B cell (primary cell): ENCODE results near the gene CCNT2. TPM values are rescaled to one million over a fixed set of nuclear protein-coding genes. Genes with fewer than 3 reads are reported as not detected.

Experiments used
- ATAC-seq: fragments of 200-7000 bp; cut with Tn5 transposase; one replicate; pipeline ENCODE4 v1.10.0; 2021; ENCODE audit warnings: low read depth, mild to moderate bottlenecking, moderate number of reproducible peaks, moderate library complexity
- CTCF ChIA-PET: fragments of 350-600 bp; sonication (Branson Sonifier 250); formaldehyde crosslinking; loops from one replicate; lab custom pipeline; 2021; ENCODE audit warnings: antibody characterized with exemption, inconsistent platforms; lab: Charles Lee
- POLR2A ChIA-PET: fragments of 350-600 bp; sonication (Branson Sonifier 250); formaldehyde crosslinking; loops from one replicate; lab custom pipeline; 2021; ENCODE audit warnings: antibody characterized with exemption; lab: Charles Lee
- DNase-seq: peaks from one replicate; pipeline ENCODE4 v3.0.0; 2013
- H2AFZ ChIP-seq: 2 replicates; pipeline ENCODE4 v1.6.1; 2012; ENCODE audit warnings: mild to moderate bottlenecking, low read depth, low read length; ENCODE audit not compliant: insufficient read depth, poor library complexity, severe bottlenecking
- H3K27ac ChIP-seq, 2 donors: 1 replicate in 1 of 2; 2 replicates in 1 of 2; pipeline ENCODE4 v1.5.1; 2012 to 2013; ENCODE audit warnings: low read length in 2 of 2, mild to moderate bottlenecking in 2 of 2, moderate library complexity in 1 of 2
- H3K27me3 ChIP-seq, 4 experiments: fragments of 200-600 bp in 1 of 4; sonication (generic) in 1 of 4; replicated peaks in 1 of 4; 1 replicate in 2 of 4; 2 replicates in 2 of 4; pipeline versions ENCODE4 v1.6.1 to v1.7.0; 2013 to 2016; ENCODE audit warnings: low read length in 3 of 4, mild to moderate bottlenecking in 2 of 4, mixed read lengths in 1 of 4, moderate library complexity in 1 of 4; ENCODE audit not compliant: insufficient read depth in 4 of 4, control insufficient read depth in 3 of 4; ENCODE audit errors: control extremely low read depth in 1 of 4
- H3K36me3 ChIP-seq, 2 experiments: replicated peaks in 1 of 2; 1 replicate in 1 of 2; 2 replicates in 1 of 2; pipeline versions ENCODE4 v1.6.1 to v1.7.1; 2013; ENCODE audit warnings: low read length in 1 of 2; ENCODE audit not compliant: insufficient read depth in 2 of 2, control insufficient read depth in 1 of 2; ENCODE audit errors: control extremely low read depth in 1 of 2, extremely low read depth in 1 of 2
- H3K4me1 ChIP-seq, 2 donors: fragments of 200-600 bp in 1 of 2; sonication (generic) in 1 of 2; 1 replicate in 1 of 2; 2 replicates in 1 of 2; pipeline versions ENCODE4 v1.5.1 to v1.6.1; 2013 to 2017; ENCODE audit warnings: low read length in 2 of 2; ENCODE audit not compliant: control insufficient read depth in 2 of 2, insufficient read depth in 2 of 2
- H3K4me2 ChIP-seq: replicated peaks from 2 replicates; pipeline ENCODE3; 2012; ENCODE audit warnings: mild to moderate bottlenecking, low read depth, low read length; ENCODE audit not compliant: poor library complexity, severe bottlenecking
- H3K4me3 ChIP-seq, 5 experiments: fragments of 200-600 bp in 1 of 5; sonication (generic) in 1 of 5; 1 replicate in 3 of 5; 2 replicates in 2 of 5; pipeline versions ENCODE4 v1.5.1 to v1.7.0; 2011 to 2016; ENCODE audit warnings: low read length in 4 of 5, mild to moderate bottlenecking in 4 of 5, low read depth in 2 of 5, control low read depth in 1 of 5, moderate library complexity in 1 of 5; ENCODE audit not compliant: insufficient read depth in 1 of 5; ENCODE audit errors: control extremely low read depth in 1 of 5, extremely low read depth in 1 of 5
- H3K79me2 ChIP-seq: fragments of 200-600 bp; sonication (generic); one replicate; pipeline ENCODE4 v1.6.0; 2016; ENCODE audit warnings: low read length; ENCODE audit not compliant: control insufficient read depth, insufficient read depth
- H3K9ac ChIP-seq: fragments of 200-600 bp; sonication (generic); 2 replicates; pipeline ENCODE4 v1.6.1; 2017; ENCODE audit warnings: mild to moderate bottlenecking, low read length, moderate library complexity
- H3K9me3 ChIP-seq, 3 donors: one replicate each; pipeline versions ENCODE4 v1.6.1 to v1.7.1; 2013; ENCODE audit warnings: low read length in 2 of 3; ENCODE audit not compliant: control insufficient read depth in 2 of 3, insufficient read depth in 1 of 3; ENCODE audit errors: control extremely low read depth in 1 of 3
- H4K20me1 ChIP-seq: 2 replicates; pipeline ENCODE4 v1.6.0; 2012; ENCODE audit warnings: mild to moderate bottlenecking, low read length; ENCODE audit not compliant: insufficient read depth, control insufficient read depth, poor library complexity, severe bottlenecking
- H3K27ac Mint-ChIP-seq: one replicate; pipeline ENCODE4 v1.8.0; 2021; ENCODE audit warnings: mixed read lengths
- H3K27me3 Mint-ChIP-seq: one replicate; pipeline ENCODE4 v1.8.0; 2021; ENCODE audit warnings: mixed read lengths
- H3K4me1 Mint-ChIP-seq: one replicate; pipeline ENCODE4 v1.8.0; 2021; ENCODE audit warnings: mixed read lengths
- H3K4me3 Mint-ChIP-seq: one replicate; pipeline ENCODE4 v1.8.0; 2021; ENCODE audit warnings: mixed read lengths
- H3K9me3 Mint-ChIP-seq: one replicate; pipeline ENCODE4 v1.8.0; 2022; ENCODE audit warnings: mixed read lengths; ENCODE audit not compliant: insufficient read depth
- EZH2 ChIP-seq: IDR thresholded peaks from 2 replicates; pipeline ENCODE4 v1.6.1; 2012; ENCODE audit warnings: borderline replicate concordance, low read depth, mild to moderate bottlenecking, moderate library complexity, low read length; ENCODE audit not compliant: insufficient read depth, poor library complexity, severe bottlenecking
- WGBS: methylation state at CpG from one replicate; pipeline ENCODE4 v1.1.5; 2013; ENCODE audit warnings: missing lambda C conversion rate; ENCODE audit not compliant: insufficient coverage; 5-methylcytosine and 5-hydroxymethylcytosine counted together
- intact Hi-C: fragments of 100-400 bp; cut with micrococcal nuclease; formaldehyde crosslinking; loops from one replicate; pipeline ENCODE4 v1.10.0; 2022
- polyA plus RNA-seq: library from polyadenylated mRNA; depleted of rRNA; stranded (reverse); fragments of >200 nt; gene quantifications from 2 replicates; pipeline ENCODE4 v1.2.3, GENCODE V29; 2012
- total RNA-seq, 2 donors: library from RNA; stranded (reverse); fragments of 120-200 nt in 1 of 2; gene quantifications; 1 replicate in 1 of 2; 2 replicates in 1 of 2; pipeline versions ENCODE4 v1.2.3 to v1.2.4, GENCODE V29; 2013 to 2022
- TF ChIP-seq, protein P1 (sequence below): fragments of 200-600 bp; IDR thresholded peaks from one replicate; pipeline ENCODE4 v1.8.0; 2022; ENCODE audit warnings: antibody characterized with exemption, mild to moderate bottlenecking

CCNT2 gene
- total and polyA plus RNA-seq, 2 donors (not counting 1 experiment from before 2014, with no cell fraction given) = 17.4 to 86.7 TPM

DNA sequence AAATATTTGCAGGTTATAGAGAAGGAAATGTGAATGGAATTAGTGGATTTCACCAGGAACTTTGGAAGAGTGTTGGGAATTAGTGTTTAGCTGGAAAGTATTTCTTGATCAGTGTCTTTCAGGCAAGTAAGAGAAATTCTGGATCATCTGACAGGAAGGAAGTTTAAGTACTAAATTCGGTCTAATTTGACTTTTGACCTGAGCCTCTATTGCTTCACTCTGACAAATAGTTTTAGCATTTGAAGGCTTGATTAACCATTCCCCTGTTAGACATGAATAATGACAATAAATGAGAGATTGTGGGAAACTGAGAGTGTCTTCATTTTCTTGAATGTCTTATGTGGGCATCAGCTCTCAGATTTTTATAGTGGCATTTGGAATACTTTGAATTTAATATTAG is 16.0 kb downstream of the CCNT2 start:
- DNase-seq (no peak), ATAC-seq (no peak)
- H3K27me3 Mint-ChIP-seq = no peaks in the 10 kb centered on the region
- no peaks in the 10 kb centered on the region for H3K9me3 ChIP-seq
- peak overlapping the region; percentile 36 for H3K4me2 ChIP-seq
- peak overlapping the region; percentile 25 for H3K9ac ChIP-seq
- H3K4me1 Mint-ChIP-seq = peaks cover 61% of the 10 kb centered on the region
- no peak overlapping the region for H3K4me3 ChIP-seq
- POLR2A ChIA-PET = no interaction called here
- peak overlapping the region in 1 of 2 donors; percentile 20 for H3K27ac ChIP-seq
- peaks cover 0 to 38% of the 10 kb centered on the region in 2 donors for H3K4me1 ChIP-seq
- no peaks in the 10 kb centered on the region for H3K9me3 Mint-ChIP-seq
- TF ChIP-seq, protein P1, sequence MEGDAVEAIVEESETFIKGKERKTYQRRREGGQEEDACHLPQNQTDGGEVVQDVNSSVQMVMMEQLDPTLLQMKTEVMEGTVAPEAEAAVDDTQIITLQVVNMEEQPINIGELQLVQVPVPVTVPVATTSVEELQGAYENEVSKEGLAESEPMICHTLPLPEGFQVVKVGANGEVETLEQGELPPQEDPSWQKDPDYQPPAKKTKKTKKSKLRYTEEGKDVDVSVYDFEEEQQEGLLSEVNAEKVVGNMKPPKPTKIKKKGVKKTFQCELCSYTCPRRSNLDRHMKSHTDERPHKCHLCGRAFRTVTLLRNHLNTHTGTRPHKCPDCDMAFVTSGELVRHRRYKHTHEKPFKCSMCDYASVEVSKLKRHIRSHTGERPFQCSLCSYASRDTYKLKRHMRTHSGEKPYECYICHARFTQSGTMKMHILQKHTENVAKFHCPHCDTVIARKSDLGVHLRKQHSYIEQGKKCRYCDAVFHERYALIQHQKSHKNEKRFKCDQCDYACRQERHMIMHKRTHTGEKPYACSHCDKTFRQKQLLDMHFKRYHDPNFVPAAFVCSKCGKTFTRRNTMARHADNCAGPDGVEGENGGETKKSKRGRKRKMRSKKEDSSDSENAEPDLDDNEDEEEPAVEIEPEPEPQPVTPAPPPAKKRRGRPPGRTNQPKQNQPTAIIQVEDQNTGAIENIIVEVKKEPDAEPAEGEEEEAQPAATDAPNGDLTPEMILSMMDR = no peak
- TF ChIP-seq EZH2 = no peak
- intact Hi-C loops = no loop called here
- H3K36me3 ChIP-seq = peaks cover 14 to 43% of the 10 kb centered on the region in 2 experiments
- peaks cover 99% of the 10 kb centered on the region for H3K79me2 ChIP-seq
- no CpG with 5 or more reads among the region's 1 CpG for WGBS
- H3K27me3 ChIP-seq = no peaks in the 10 kb centered on the region
- no peak overlapping the region for H2AFZ ChIP-seq
- CTCF ChIA-PET = interaction anchor here (0.6 kb wide), 1 partner anchor 273 kb away, joined by 3 read pairs; no protein-coding TSS in a partner anchor
- peaks cover 74% of the 10 kb centered on the region for H4K20me1 ChIP-seq
- H3K4me3 Mint-ChIP-seq = peak overlapping the region; percentile 11
- H3K27ac Mint-ChIP-seq = no peak overlapping the region

DNA sequence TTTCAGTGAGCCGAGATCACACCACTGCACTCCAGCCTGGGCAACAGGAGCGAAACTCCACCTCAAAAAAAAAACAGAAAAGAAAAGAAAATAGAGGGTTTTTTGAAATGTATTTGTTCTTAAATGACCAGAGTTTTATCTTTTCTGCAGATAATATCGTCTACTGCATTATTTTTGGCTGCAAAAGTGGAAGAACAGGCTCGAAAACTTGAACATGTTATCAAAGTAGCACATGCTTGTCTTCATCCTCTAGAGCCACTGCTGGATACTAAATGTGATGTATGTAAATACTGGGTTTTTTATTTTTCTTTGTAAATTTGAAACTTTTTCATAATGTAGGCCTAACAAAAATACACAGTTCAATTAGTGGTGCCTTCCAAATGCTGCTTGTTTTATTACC is 18.1 kb downstream of the CCNT2 start:
- peaks cover 18 to 51% of the 10 kb centered on the region in 2 experiments for H3K36me3 ChIP-seq
- POLR2A ChIA-PET = no interaction called here
- no peaks in the 10 kb centered on the region for H3K9me3 ChIP-seq
- peaks cover 43% of the 10 kb centered on the region for H3K4me1 Mint-ChIP-seq
- peaks cover 89% of the 10 kb centered on the region for H3K79me2 ChIP-seq
- H3K27me3 ChIP-seq = no peaks in the 10 kb centered on the region
- H3K27ac ChIP-seq = no peak overlapping the region
- peaks cover 0 to 31% of the 10 kb centered on the region in 2 donors for H3K4me1 ChIP-seq
- H3K4me3 ChIP-seq = no peak overlapping the region
- TF ChIP-seq, protein P1 = no peak
- TF ChIP-seq EZH2 = no peak
- CTCF ChIA-PET = no interaction called here
- H2AFZ ChIP-seq = no peak overlapping the region
- H3K27me3 Mint-ChIP-seq = no peaks in the 10 kb centered on the region
- no peaks in the 10 kb centered on the region for H3K9me3 Mint-ChIP-seq
- no peak overlapping the region for H3K4me2 ChIP-seq
- peaks cover 55% of the 10 kb centered on the region for H4K20me1 ChIP-seq
- no peak overlapping the region for H3K9ac ChIP-seq
- WGBS = 100% methylated on average over 1 of the region's 4 CpGs
- DNase-seq (no peak), ATAC-seq (no peak)
- no peak overlapping the region for H3K27ac Mint-ChIP-seq
- no peak overlapping the region for H3K4me3 Mint-ChIP-seq
- intact Hi-C loops = no loop called here
